Measurements from ENCODE around the gene NOC2L. TPM values are rescaled to one million over a fixed set of nuclear protein-coding genes. Genes with fewer than 3 reads are reported as not detected.
A peak's percentile ranks its signal among the peaks of the same experiment; 100 is the strongest.

NOC2L gene
- total and polyA plus RNA-seq, 9 of the 15 experiments (the other 6 are each of a cell fraction or from before 2014, with no cell fraction given): 4.0 to 410 (median 200) TPM

GRCh38 chr1:921011-921837, 37.8 kb downstream of the NOC2L start (continued):
- TF ChIP-seq LEF1 (IDR thresholded peaks at IDR 0.05) (peak; percentile 23; the same call in 1 of the 2 replicates), ZNF316 (IDR thresholded peaks at IDR 0.05) (no peak), NELFE (IDR thresholded peaks at IDR 0.05; ENCODE audit: insufficient read depth, insufficient read length) (no peak), SPI1 (IDR thresholded peaks at IDR 0.05; ENCODE audit: borderline replicate concordance, low read depth, low read length) (no peak), JUN (IDR thresholded peaks at IDR 0.05; ENCODE audit: borderline replicate concordance, low read depth, low read length) (no peak), JUN (CRISPR knock-in tag; IDR thresholded peaks at IDR 0.05; ENCODE audit: borderline replicate concordance) (no peak), HDAC8 (tag; IDR thresholded peaks at IDR 0.05) (no peak), CHAMP1 (IDR thresholded peaks at IDR 0.05) (no peak), GABPB2 (CRISPR knock-in tag; conservative IDR thresholded peaks at IDR 0.05) (no peak), ID3 (CRISPR knock-in tag; IDR thresholded peaks at IDR 0.05) (no peak), ID3 (tag; IDR thresholded peaks at IDR 0.05) (no peak; the same call in 1 of the 2 replicates), SRSF9 (IDR thresholded peaks at IDR 0.05; ENCODE audit: borderline replicate concordance, low read depth, low read length) (no peak), ZNF282 (CRISPR knock-in tag; IDR thresholded peaks at IDR 0.05) (no peak), ARID3A (IDR thresholded peaks at IDR 0.05; ENCODE audit: borderline replicate concordance, low read depth, low read length) (no peak), MTA1 (IDR thresholded peaks at IDR 0.05; ENCODE audit: borderline replicate concordance) (no peak), MAFF (IDR thresholded peaks at IDR 0.05; ENCODE audit: low read length) (no peak), KAT2B (IDR thresholded peaks at IDR 0.05; ENCODE audit: low read depth, low read length) (no peak), ZBTB34 (CRISPR knock-in tag; IDR thresholded peaks at IDR 0.05) (no peak), E2F8 (IDR thresholded peaks at IDR 0.05; ENCODE audit: low read depth, partially characterized antibody) (no peak), KDM1A (IDR thresholded peaks at IDR 0.05) (peak; percentile 43 to 73; a peak in 3 of 4 replicates)
